ENCODE measurements around the gene GALNTL6. TPM values are rescaled to one million over a fixed set of nuclear protein-coding genes. Genes with fewer than 3 reads are reported as not detected.

Gene GALNTL6
- total and polyA plus RNA-seq, 2 experiments from 2014 or later: 0.38 to 0.40 TPM

- Histone ChIP-seq H3K4me3 (no peak overlapping the region), H3K27me3 (ENCODE audit: insufficient read depth) (no peaks in the 10 kb centered on the region), H3K4me2 (no peak overlapping the region), H3K27ac (ENCODE audit: low read depth) (no peak overlapping the region), H2AFZ (no peak overlapping the region), H3K4me1 (ENCODE audit: insufficient read depth) (peaks cover 3% of the 10 kb centered on the region; the same call in 1 of the 2 replicates), H3K36me3 (ENCODE audit: insufficient read depth) (no peaks in the 10 kb centered on the region), H4K20me1 (replicated peaks; ENCODE audit: insufficient read depth) (no peaks in the 10 kb centered on the region), H3K79me2 (replicated peaks; ENCODE audit: insufficient read depth) (no peaks in the 10 kb centered on the region), H3K9me2 (ENCODE audit: insufficient read depth) (no peaks in the 10 kb centered on the region), H3F3A (replicated peaks; ENCODE audit: low read depth) (no peaks in the 10 kb centered on the region)
- no peak overlapping the region for H3K4me3 Mint-ChIP-seq
- H3K27ac Mint-ChIP-seq: peak overlapping the region; percentile 74
- no peaks in the 10 kb centered on the region for H3K36me3 Mint-ChIP-seq (ENCODE audit: low read depth)
- no peak for TF ChIP-seq REST (IDR thresholded peaks at IDR 0.05; ENCODE audit: unreplicated experiment)
- no peak for TF ChIP-seq ZNF114 (CRISPR knock-in tag; IDR thresholded peaks at IDR 0.05)
- TF ChIP-seq ZNF331 (CRISPR knock-in tag; IDR thresholded peaks at IDR 0.05; ENCODE audit: low read depth): no peak
- no peak for TF ChIP-seq ZNF462 (CRISPR knock-in tag; IDR thresholded peaks at IDR 0.05)
- TF ChIP-seq JUNB (IDR thresholded peaks at IDR 0.05; ENCODE audit: unreplicated experiment): no peak
- TF ChIP-seq NANOG (IDR thresholded peaks at IDR 0.05; ENCODE audit: borderline replicate concordance): no peak
- no peak for TF ChIP-seq CTCF (conservative IDR thresholded peaks at IDR 0.05; ENCODE audit: low read depth in 2 of 2)
- no peak for TF ChIP-seq CREB1 (CRISPR knock-in tag; IDR thresholded peaks at IDR 0.05; ENCODE audit: low read depth)
- no peak for TF ChIP-seq POLR2AphosphoS5 (IDR thresholded peaks at IDR 0.05; ENCODE audit: low read depth)
- no peak for TF ChIP-seq EZH2 (IDR thresholded peaks at IDR 0.05; ENCODE audit: low read depth, unreplicated experiment)
- no peak for TF ChIP-seq STAT1 (IDR thresholded peaks at IDR 0.05; ENCODE audit: unreplicated experiment)
- TF ChIP-seq ETS1 (IDR thresholded peaks at IDR 0.05): no peak
- no peak for TF ChIP-seq EZH2phosphoT487 (IDR thresholded peaks at IDR 0.05; ENCODE audit: unreplicated experiment)
- peak; percentile 30 for DNase-seq (ENCODE audit: low spot score)
- no peak for ATAC-seq
- peaks cover 5% of the 10 kb centered on the region for H3K27me3 Mint-ChIP-seq (ENCODE audit: insufficient read depth, low read depth, poor library complexity)
- H3K9me3 Mint-ChIP-seq: no peaks in the 10 kb centered on the region; the same call in 2 of the 3 replicates
- peaks cover 21% of the 10 kb centered on the region for H3K4me1 Mint-ChIP-seq
Observed at GRCh38 chr4:172169871-172170270, 356.7 kb downstream of the GALNTL6 start.
